Smooth muscle cell (in vitro differentiated cells): ENCODE data around the gene SOCS6. TPM values are rescaled to one million over a fixed set of nuclear protein-coding genes. Genes with fewer than 3 reads are reported as not detected.

Experiments
- DNase-seq: peaks from one replicate; lab custom pipeline; 2025; ENCODE audit not compliant: unreplicated experiment; lab: John Stamatoyannopoulos, UW
- H2AFZ ChIP-seq: fragments of 200-600 bp; sonication (generic); 2 replicates; pipeline ENCODE4 v1.6.0; 2016; ENCODE audit warnings: antibody characterized with exemption, low read depth, mild to moderate bottlenecking
- H3F3A ChIP-seq: fragments of 200-600 bp; sonication (generic); 2 replicates; pipeline ENCODE4 v1.6.0; 2017; ENCODE audit warnings: antibody characterized with exemption, low read depth
- H3K27ac ChIP-seq: fragments of 200-600 bp; sonication (generic); 2 replicates; pipeline ENCODE4 v1.5.1; 2016; ENCODE audit warnings: low read depth, mild to moderate bottlenecking
- H3K27me3 ChIP-seq: fragments of 200-600 bp; sonication (generic); 2 replicates; pipeline ENCODE4 v1.6.1; 2016; ENCODE audit warnings: low read depth, mild to moderate bottlenecking
- H3K36me3 ChIP-seq: fragments of 200-600 bp; sonication (generic); 2 replicates; pipeline ENCODE4 v1.5.1; 2016; ENCODE audit warnings: low read depth
- H3K4me1 ChIP-seq: fragments of 200-600 bp; sonication (generic); 2 replicates; pipeline ENCODE4 v1.5.1; 2016; ENCODE audit warnings: low read depth
- H3K4me2 ChIP-seq: fragments of 200-600 bp; sonication (generic); 2 replicates; pipeline ENCODE4 v1.6.0; 2016; ENCODE audit warnings: mild to moderate bottlenecking
- H3K4me3 ChIP-seq: fragments of 200-600 bp; sonication (generic); 2 replicates; pipeline ENCODE4 v1.5.1; 2016; ENCODE audit warnings: mild to moderate bottlenecking
- H3K79me2 ChIP-seq: fragments of 200-600 bp; sonication (generic); 2 replicates; pipeline ENCODE4 v1.6.0; 2016; ENCODE audit warnings: low read depth, mild to moderate bottlenecking
- H3K9ac ChIP-seq: fragments of 200-600 bp; sonication (generic); 2 replicates; pipeline ENCODE4 v1.6.0; 2016; ENCODE audit warnings: low read depth
- H3K9me3 ChIP-seq: fragments of 200-600 bp; sonication (generic); replicated peaks from 2 replicates; pipeline ENCODE4 v1.5.1; 2016; ENCODE audit warnings: low read depth
- H4K20me1 ChIP-seq: fragments of 200-600 bp; sonication (generic); 2 replicates; pipeline ENCODE4 v1.6.0; 2016; ENCODE audit warnings: low read depth
- CTCF ChIP-seq: fragments of 200-600 bp; sonication (generic); IDR thresholded peaks from 2 replicates; pipeline ENCODE4 v1.5.1; 2017; ENCODE audit warnings: borderline replicate concordance, mild to moderate bottlenecking, antibody characterized with exemption; ENCODE audit not compliant: insufficient read depth, poor library complexity, severe bottlenecking
- WGBS: methylation state at CpG from one replicate; pipeline ENCODE4 v1.1.7; 2016; ENCODE audit warnings: low lambda C conversion rate; 5-methylcytosine and 5-hydroxymethylcytosine counted together
- polyA plus RNA-seq: library from polyadenylated mRNA; unstranded; fragments of >200 nt; fragmentation: Nextera tagmentation; extraction: Ambion mirVana; gene quantifications from 2 replicates; pipeline ENCODE4 v1.2.1, GENCODE V29; 2016
- total RNA-seq: library from RNA; depleted of rRNA; stranded (reverse); fragments of >200 nt; gene quantifications from 2 replicates; pipeline ENCODE4 v1.2.3, GENCODE V29; 2014

The SOCS6 gene
- total and polyA plus RNA-seq, 2 experiments from 2014 or later: 8.5 to 38.0 TPM

- Histone ChIP-seq H4K20me1 (peaks cover 61% of the 10 kb centered on the region), H3K4me2 (peak overlapping the region; percentile 94), H3K79me2 (peaks cover 61% of the 10 kb centered on the region), H2AFZ (no peak overlapping the region), H3F3A (peaks cover 11% of the 10 kb centered on the region), H3K4me1 (peaks cover 23% of the 10 kb centered on the region), H3K27ac (peak overlapping the region; percentile 61), H3K9ac (peak overlapping the region; percentile 86), H3K27me3 (no peaks in the 10 kb centered on the region), H3K9me3 (no peaks in the 10 kb centered on the region), H3K36me3 (no peaks in the 10 kb centered on the region), H3K4me3 (peak overlapping the region; percentile 92)
- no peak for TF ChIP-seq CTCF
- 50% methylated on average over 11 of the region's 11 CpGs for WGBS
- DNase-seq: no peak
These were observed 1.8 kb downstream of the SOCS6 start for GRCh38 chr18:70290482-70291294.

DNA sequence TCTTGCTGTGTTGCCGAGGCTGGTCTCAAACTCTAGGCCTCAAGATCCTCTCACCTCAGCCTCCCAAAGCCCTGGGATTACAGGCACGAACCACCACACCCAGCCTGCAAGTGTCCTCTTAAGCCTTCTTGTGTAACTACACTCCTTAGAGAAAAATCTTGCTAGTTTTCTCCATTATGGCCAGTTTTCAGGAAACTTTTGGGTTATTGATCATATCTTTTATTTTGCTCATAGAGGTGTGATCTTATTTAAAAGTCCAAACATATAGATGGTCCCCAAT, 2.4 kb downstream of the SOCS6 start:
- peak overlapping the region; percentile 92 for H3K4me3 ChIP-seq
- no peaks in the 10 kb centered on the region for H3K36me3 ChIP-seq
- no peaks in the 10 kb centered on the region for H3K27me3 ChIP-seq
- H4K20me1 ChIP-seq: peaks cover 67% of the 10 kb centered on the region
- H3K4me2 ChIP-seq: peak overlapping the region; percentile 94
- no peak overlapping the region for H3K9ac ChIP-seq
- no peak for DNase-seq
- peaks cover 11% of the 10 kb centered on the region for H3F3A ChIP-seq
- no peak overlapping the region for H2AFZ ChIP-seq
- no peak for TF ChIP-seq CTCF
- H3K4me1 ChIP-seq: peaks cover 28% of the 10 kb centered on the region
- no peaks in the 10 kb centered on the region for H3K9me3 ChIP-seq
- H3K27ac ChIP-seq: peak overlapping the region; percentile 61
- WGBS: 70% methylated on average over 2 of the region's 2 CpGs
- H3K79me2 ChIP-seq: peaks cover 67% of the 10 kb centered on the region

DNA sequence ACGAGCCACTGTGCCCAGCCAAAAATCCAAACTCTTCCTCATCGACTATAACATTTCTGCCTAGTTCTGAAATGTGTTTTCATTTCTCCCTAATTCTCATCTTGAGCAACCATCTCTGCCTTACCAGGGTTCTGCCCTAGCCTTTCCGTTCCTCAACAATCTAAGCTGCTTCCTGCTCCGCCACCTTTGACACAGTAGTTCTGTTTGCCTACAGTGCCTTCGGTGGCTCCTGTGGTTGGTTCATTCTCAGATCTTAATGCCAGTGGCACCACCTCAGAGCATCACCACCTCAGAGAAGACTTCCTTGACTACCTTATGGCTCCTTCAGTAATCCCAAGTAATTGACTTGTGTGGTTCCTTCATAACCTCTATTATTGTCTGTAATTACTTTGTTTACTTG, 3.8 kb downstream of the SOCS6 start:
- no peak overlapping the region for H3K4me3 ChIP-seq
- 95% methylated on average over 5 of the region's 5 CpGs for WGBS
- no peak overlapping the region for H3K27ac ChIP-seq
- no peaks in the 10 kb centered on the region for H3K27me3 ChIP-seq
- H4K20me1 ChIP-seq: peaks cover 81% of the 10 kb centered on the region
- H3K79me2 ChIP-seq: peaks cover 81% of the 10 kb centered on the region
- H3K9me3 ChIP-seq: no peaks in the 10 kb centered on the region
- peaks cover 7% of the 10 kb centered on the region for H3F3A ChIP-seq
- H3K9ac ChIP-seq: no peak overlapping the region
- H2AFZ ChIP-seq: no peak overlapping the region
- no peak for TF ChIP-seq CTCF
- H3K4me2 ChIP-seq: peak overlapping the region; percentile 40
- no peak for DNase-seq
- H3K4me1 ChIP-seq: peaks cover 38% of the 10 kb centered on the region
- no peaks in the 10 kb centered on the region for H3K36me3 ChIP-seq

- H3F3A ChIP-seq: peaks cover 3% of the 10 kb centered on the region
- no peak overlapping the region for H3K27ac ChIP-seq
- no peak for TF ChIP-seq CTCF
- H4K20me1 ChIP-seq: peaks cover 86% of the 10 kb centered on the region
- no peak for DNase-seq
- H3K36me3 ChIP-seq: no peaks in the 10 kb centered on the region
- H2AFZ ChIP-seq: no peak overlapping the region
- H3K27me3 ChIP-seq: no peaks in the 10 kb centered on the region
- H3K9me3 ChIP-seq: no peaks in the 10 kb centered on the region
- peaks cover 38% of the 10 kb centered on the region for H3K4me1 ChIP-seq
- H3K4me2 ChIP-seq: peak overlapping the region; percentile 40
- no peak overlapping the region for H3K4me3 ChIP-seq
- 43% methylated on average over 3 of the region's 3 CpGs for WGBS
- no peak overlapping the region for H3K9ac ChIP-seq
- H3K79me2 ChIP-seq: peaks cover 86% of the 10 kb centered on the region
These were observed 4.3 kb downstream of the SOCS6 start for GRCh38 chr18:70293166-70293565.
